GM19240 (cell line): Measurements from ENCODE around the gene TIA1.

Experiments used
- DNase-seq: peaks from one replicate; pipeline ENCODE4 v3.0.0; 2011; ENCODE audit warnings: low spot score; ENCODE audit not compliant: insufficient read length

The TIA1 gene

GRCh38 chr2:70160545-70160944, 87.9 kb downstream of the TIA1 start:
- DNase-seq = no peak
